Measurements from ENCODE around the gene GUCY1A1.

Gene GUCY1A1

DNA sequence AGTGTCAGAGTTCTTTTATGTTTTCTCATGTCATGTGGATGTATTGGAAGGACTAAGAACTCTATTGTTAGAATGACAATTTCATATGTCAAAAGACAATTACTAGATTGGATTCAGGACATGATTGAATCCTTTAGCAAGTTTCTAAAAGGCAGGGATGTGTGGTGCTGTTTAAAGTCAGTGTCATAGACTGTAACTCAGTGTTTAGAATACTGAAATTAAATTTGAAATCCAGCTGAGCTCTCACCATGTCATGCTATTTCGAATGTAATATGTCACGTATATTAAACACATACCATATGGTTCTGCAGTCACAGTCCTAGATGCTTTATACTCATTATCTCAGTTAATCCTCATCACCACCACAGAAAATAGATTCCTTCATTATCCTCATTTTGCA, 100.0 kb downstream of the GUCY1A1 start:
- H3K36me3 ChIP-seq (ENCODE audit: control insufficient read depth, insufficient read depth, low read length) = no peaks in the 10 kb centered on the region
- no peak for DNase-seq
- no peak overlapping the region for H3K27ac ChIP-seq (ENCODE audit: insufficient read depth, low read length, poor library complexity, severe bottlenecking)
- no peaks in the 10 kb centered on the region for H3K27me3 ChIP-seq (replicated peaks; ENCODE audit: control insufficient read depth, insufficient read depth, low read length, poor library complexity, severe bottlenecking)
- no peaks in the 10 kb centered on the region for H3K9me3 ChIP-seq (ENCODE audit: control insufficient read depth, low read length)
- no peak overlapping the region for H3K4me3 ChIP-seq (ENCODE audit: insufficient read depth, low read depth, low read length, poor library complexity, severe bottlenecking)
- H3K4me1 ChIP-seq (ENCODE audit: control insufficient read depth, insufficient read depth, low read length, poor library complexity, severe bottlenecking) = no peaks in the 10 kb centered on the region

DNA sequence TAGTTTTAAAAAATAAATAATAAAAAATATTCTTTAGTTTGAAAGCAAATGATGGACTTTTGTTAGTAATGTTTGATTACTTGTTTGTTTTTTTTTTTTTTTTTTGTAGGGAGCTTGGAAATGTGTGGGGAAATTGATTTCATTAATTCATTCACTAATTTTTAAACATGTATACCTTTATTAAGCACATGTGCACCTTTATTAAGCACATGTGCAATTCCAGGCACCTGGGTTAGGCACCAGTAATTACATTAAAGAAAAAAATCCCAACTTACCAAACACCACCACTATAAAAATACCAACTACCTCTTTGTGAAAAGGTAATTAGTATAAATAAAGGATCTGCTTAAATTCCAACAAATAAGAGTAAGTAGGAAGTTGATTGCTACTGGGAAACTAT, 101.7 kb downstream of the GUCY1A1 start:
- Histone ChIP-seq H3K4me3 (ENCODE audit: insufficient read depth, low read depth, low read length, poor library complexity, severe bottlenecking) (no peak overlapping the region), H3K27ac (ENCODE audit: insufficient read depth, low read length, poor library complexity, severe bottlenecking) (no peak overlapping the region), H3K9me3 (ENCODE audit: control insufficient read depth, low read length) (no peaks in the 10 kb centered on the region), H3K36me3 (ENCODE audit: control insufficient read depth, insufficient read depth, low read length) (no peaks in the 10 kb centered on the region), H3K27me3 (replicated peaks; ENCODE audit: control insufficient read depth, insufficient read depth, low read length, poor library complexity, severe bottlenecking) (no peaks in the 10 kb centered on the region), H3K4me1 (ENCODE audit: control insufficient read depth, insufficient read depth, low read length, poor library complexity, severe bottlenecking) (no peaks in the 10 kb centered on the region)
- no peak for DNase-seq

- no peak for DNase-seq
- Histone ChIP-seq H3K9me3 (ENCODE audit: control insufficient read depth, low read length) (no peaks in the 10 kb centered on the region), H3K4me3 (ENCODE audit: insufficient read depth, low read depth, low read length, poor library complexity, severe bottlenecking) (no peak overlapping the region)
These were observed 102.4 kb downstream of the GUCY1A1 start for GRCh38 chr4:155769090-155769489.

DNA sequence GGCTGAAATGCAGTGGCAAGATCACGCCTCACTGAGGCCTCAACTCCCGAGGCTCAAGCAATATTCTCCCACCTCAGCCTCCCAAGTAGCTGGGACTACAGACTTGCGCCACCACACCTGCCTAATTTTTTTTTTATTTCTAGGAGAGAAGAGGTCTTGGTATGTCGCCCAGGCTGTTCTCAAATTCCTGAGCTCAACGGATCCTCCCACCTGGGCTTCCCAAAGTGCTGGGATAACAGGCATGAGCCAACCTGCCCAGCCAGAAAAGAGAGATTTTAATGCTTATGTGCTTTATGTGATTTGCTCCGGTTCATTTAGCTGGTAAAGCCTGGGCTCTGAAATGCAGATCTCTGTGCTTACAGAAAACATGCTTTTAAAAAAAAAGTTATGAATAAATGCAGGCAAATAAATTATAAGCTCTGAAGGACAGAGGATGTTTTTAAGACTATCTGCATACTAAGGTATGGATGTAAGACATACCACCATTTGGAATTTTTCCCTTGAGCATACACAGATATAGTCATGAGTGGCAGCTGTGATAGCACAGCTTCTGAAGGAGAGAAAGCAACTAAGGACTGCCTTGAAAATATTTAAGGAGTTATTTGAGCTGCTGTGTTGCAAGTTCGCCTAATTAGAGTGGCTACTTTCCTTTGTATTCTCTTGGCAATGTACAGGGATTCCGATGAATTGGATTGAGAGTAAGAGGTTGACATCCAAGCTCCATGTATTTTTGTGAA, 106.0 kb downstream of the GUCY1A1 start:
- H3K27ac ChIP-seq (ENCODE audit: insufficient read depth, low read length, poor library complexity, severe bottlenecking) = no peak overlapping the region
- no peaks in the 10 kb centered on the region for H3K9me3 ChIP-seq (ENCODE audit: control insufficient read depth, low read length)
- H3K36me3 ChIP-seq (ENCODE audit: control insufficient read depth, insufficient read depth, low read length) = no peaks in the 10 kb centered on the region
- H3K27me3 ChIP-seq (replicated peaks; ENCODE audit: control insufficient read depth, insufficient read depth, low read length, poor library complexity, severe bottlenecking) = no peaks in the 10 kb centered on the region
- no peaks in the 10 kb centered on the region for H3K4me1 ChIP-seq (ENCODE audit: control insufficient read depth, insufficient read depth, low read length, poor library complexity, severe bottlenecking)
- DNase-seq = no peak
- no peak overlapping the region for H3K4me3 ChIP-seq (ENCODE audit: insufficient read depth, low read depth, low read length, poor library complexity, severe bottlenecking)

More at GRCh38 chr4:155769090-155769489, 102.4 kb downstream of the GUCY1A1 start:
- H3K36me3 ChIP-seq (ENCODE audit: control insufficient read depth, insufficient read depth, low read length) = no peaks in the 10 kb centered on the region
- no peak overlapping the region for H3K27ac ChIP-seq (ENCODE audit: insufficient read depth, low read length, poor library complexity, severe bottlenecking)
- H3K27me3 ChIP-seq (replicated peaks; ENCODE audit: control insufficient read depth, insufficient read depth, low read length, poor library complexity, severe bottlenecking) = no peaks in the 10 kb centered on the region
- no peaks in the 10 kb centered on the region for H3K4me1 ChIP-seq (ENCODE audit: control insufficient read depth, insufficient read depth, low read length, poor library complexity, severe bottlenecking)

- H3K4me1 ChIP-seq (ENCODE audit: control insufficient read depth, insufficient read depth, low read length, poor library complexity, severe bottlenecking) = no peaks in the 10 kb centered on the region
- H3K27ac ChIP-seq (ENCODE audit: insufficient read depth, low read length, poor library complexity, severe bottlenecking) = no peak overlapping the region
- no peaks in the 10 kb centered on the region for H3K36me3 ChIP-seq (ENCODE audit: control insufficient read depth, insufficient read depth, low read length)
- H3K9me3 ChIP-seq (ENCODE audit: control insufficient read depth, low read length) = no peaks in the 10 kb centered on the region
- H3K4me3 ChIP-seq (ENCODE audit: insufficient read depth, low read depth, low read length, poor library complexity, severe bottlenecking) = no peak overlapping the region
- no peaks in the 10 kb centered on the region for H3K27me3 ChIP-seq (replicated peaks; ENCODE audit: control insufficient read depth, insufficient read depth, low read length, poor library complexity, severe bottlenecking)
- no peak for DNase-seq
These were observed 106.7 kb downstream of the GUCY1A1 start for GRCh38 chr4:155773196-155773800.

GRCh38 chr4:155774033-155774432, 107.4 kb downstream of the GUCY1A1 start:
- Histone ChIP-seq H3K9me3 (ENCODE audit: control insufficient read depth, low read length) (no peaks in the 10 kb centered on the region), H3K36me3 (ENCODE audit: control insufficient read depth, insufficient read depth, low read length) (no peaks in the 10 kb centered on the region), H3K27ac (ENCODE audit: insufficient read depth, low read length, poor library complexity, severe bottlenecking) (no peak overlapping the region), H3K27me3 (replicated peaks; ENCODE audit: control insufficient read depth, insufficient read depth, low read length, poor library complexity, severe bottlenecking) (no peaks in the 10 kb centered on the region), H3K4me3 (ENCODE audit: insufficient read depth, low read depth, low read length, poor library complexity, severe bottlenecking) (no peak overlapping the region), H3K4me1 (ENCODE audit: control insufficient read depth, insufficient read depth, low read length, poor library complexity, severe bottlenecking) (no peaks in the 10 kb centered on the region)
- DNase-seq = no peak

DNA sequence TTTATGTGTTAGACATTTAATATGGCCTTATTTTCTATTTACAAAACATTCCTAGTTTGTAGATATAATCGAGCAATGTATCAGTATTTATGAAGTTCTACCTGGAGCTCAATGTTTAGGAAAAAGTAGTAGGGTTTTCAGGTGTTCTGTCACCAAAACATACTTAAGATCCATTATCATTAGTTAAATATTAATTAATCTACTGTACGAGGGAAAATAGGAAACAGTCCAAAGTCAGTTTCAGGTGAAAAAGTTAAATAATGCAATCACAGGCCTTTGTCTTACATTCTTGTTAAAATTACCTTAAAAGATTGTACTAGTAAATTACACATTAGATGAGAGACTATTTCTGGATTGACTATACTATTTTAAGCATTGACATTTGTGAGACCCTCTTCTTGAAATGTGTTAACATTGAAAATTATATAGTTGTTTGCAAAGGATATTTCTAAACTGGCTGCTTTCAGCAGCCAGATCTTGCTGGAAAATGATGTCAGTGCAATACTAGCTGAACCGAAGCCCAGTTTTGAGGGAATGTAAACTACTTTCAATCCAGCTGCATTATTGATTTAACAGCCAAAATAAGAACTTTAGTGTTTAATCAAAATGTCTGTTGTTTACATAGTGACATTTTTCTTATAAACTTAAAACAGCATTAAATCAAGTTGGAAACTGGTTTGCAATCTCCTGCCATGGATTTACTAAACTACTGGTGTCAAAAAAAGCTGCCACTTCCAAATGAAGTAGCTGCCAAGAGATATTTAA, 111.5 kb downstream of the GUCY1A1 start:
- no peak for DNase-seq
- no peaks in the 10 kb centered on the region for H3K36me3 ChIP-seq (ENCODE audit: control insufficient read depth, insufficient read depth, low read length)
- H3K4me1 ChIP-seq (ENCODE audit: control insufficient read depth, insufficient read depth, low read length, poor library complexity, severe bottlenecking) = no peaks in the 10 kb centered on the region
- H3K4me3 ChIP-seq (ENCODE audit: insufficient read depth, low read depth, low read length, poor library complexity, severe bottlenecking) = no peak overlapping the region
- H3K27me3 ChIP-seq (replicated peaks; ENCODE audit: control insufficient read depth, insufficient read depth, low read length, poor library complexity, severe bottlenecking) = no peaks in the 10 kb centered on the region
- H3K27ac ChIP-seq (ENCODE audit: insufficient read depth, low read length, poor library complexity, severe bottlenecking) = no peak overlapping the region
- no peaks in the 10 kb centered on the region for H3K9me3 ChIP-seq (ENCODE audit: control insufficient read depth, low read length)

GRCh38 chr4:155780775-155781174, 114.1 kb downstream of the GUCY1A1 start:
- H3K27me3 ChIP-seq (replicated peaks; ENCODE audit: control insufficient read depth, insufficient read depth, low read length, poor library complexity, severe bottlenecking) = no peaks in the 10 kb centered on the region
- no peak for DNase-seq
- no peaks in the 10 kb centered on the region for H3K9me3 ChIP-seq (ENCODE audit: control insufficient read depth, low read length)
- no peaks in the 10 kb centered on the region for H3K4me1 ChIP-seq (ENCODE audit: control insufficient read depth, insufficient read depth, low read length, poor library complexity, severe bottlenecking)
- H3K4me3 ChIP-seq (ENCODE audit: insufficient read depth, low read depth, low read length, poor library complexity, severe bottlenecking) = no peak overlapping the region
- no peaks in the 10 kb centered on the region for H3K36me3 ChIP-seq (ENCODE audit: control insufficient read depth, insufficient read depth, low read length)
- H3K27ac ChIP-seq (ENCODE audit: insufficient read depth, low read length, poor library complexity, severe bottlenecking) = no peak overlapping the region

DNA sequence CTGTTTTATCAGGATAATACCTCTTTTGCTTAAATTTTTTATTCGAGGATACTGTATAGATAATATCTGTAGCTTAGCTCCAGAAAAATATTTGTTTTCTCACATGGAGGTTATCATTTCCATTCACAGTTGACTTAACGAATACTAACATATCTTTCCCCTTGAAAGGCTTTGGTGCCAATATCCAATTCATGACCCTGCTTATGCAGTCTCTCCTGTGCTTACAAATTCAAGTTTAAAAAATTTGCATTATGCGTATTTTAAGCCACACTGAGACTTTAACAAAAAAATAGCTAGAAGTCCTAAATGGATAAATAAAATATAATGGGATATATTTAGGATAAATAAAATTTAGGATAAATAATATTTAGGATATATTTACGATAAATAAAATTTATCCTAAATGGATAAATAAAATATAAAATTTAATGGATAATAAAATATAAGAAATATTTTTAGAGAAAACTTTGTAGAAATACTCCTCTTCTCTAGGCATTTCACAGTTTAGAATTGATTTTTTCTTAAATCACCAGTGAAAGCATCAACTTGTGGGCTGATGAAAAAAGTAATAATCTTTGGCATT, 114.7 kb downstream of the GUCY1A1 start:
- Histone ChIP-seq H3K27ac (ENCODE audit: insufficient read depth, low read length, poor library complexity, severe bottlenecking) (no peak overlapping the region), H3K4me1 (ENCODE audit: control insufficient read depth, insufficient read depth, low read length, poor library complexity, severe bottlenecking) (no peaks in the 10 kb centered on the region), H3K27me3 (replicated peaks; ENCODE audit: control insufficient read depth, insufficient read depth, low read length, poor library complexity, severe bottlenecking) (no peaks in the 10 kb centered on the region), H3K9me3 (ENCODE audit: control insufficient read depth, low read length) (no peaks in the 10 kb centered on the region), H3K4me3 (ENCODE audit: insufficient read depth, low read depth, low read length, poor library complexity, severe bottlenecking) (no peak overlapping the region), H3K36me3 (ENCODE audit: control insufficient read depth, insufficient read depth, low read length) (no peaks in the 10 kb centered on the region)
- DNase-seq = no peak
